NCI-H748 (cell line): ENCODE results near the gene CUL2.

Source experiments
- DNase-seq: peaks from one replicate; lab custom pipeline; 2025; ENCODE audit not compliant: unreplicated experiment; lab: John Stamatoyannopoulos, UW

Gene CUL2

DNA sequence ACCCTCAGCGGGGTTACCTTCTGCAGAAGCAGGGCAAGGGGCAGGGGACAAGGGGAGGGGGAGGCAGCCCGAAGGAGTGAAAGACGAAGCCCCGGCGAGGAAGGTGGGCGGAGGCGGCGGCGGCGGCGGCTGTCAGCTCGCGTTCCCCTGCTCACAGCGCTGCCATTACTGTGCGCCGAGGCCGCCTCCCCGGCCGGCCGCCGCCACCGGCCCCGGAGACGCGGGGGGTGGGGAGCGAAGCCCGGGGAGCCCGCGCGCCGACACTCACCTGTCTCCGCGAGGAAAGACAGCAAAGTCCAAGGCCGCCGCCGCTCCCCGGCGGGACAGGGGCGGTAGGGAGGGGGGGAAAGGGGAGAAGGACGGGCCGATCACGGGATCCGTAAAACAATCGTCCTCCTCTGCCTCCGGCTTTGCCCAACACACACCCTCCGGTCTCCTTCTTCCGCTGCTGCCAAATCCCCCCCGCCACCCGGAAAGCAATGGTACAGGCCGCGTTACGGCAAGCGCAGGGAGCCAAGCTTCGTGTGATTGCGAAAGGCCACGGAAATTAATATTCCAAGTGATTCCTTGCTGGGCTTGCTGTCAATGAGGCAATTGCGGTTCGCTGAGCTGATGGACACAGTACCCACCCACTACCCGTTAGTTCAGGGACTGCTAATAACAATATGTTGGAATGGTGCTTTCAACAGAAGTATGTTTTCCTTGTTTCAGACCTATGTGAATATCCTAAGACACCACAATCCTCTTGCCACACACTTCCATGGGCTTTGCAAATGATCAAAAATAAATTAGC, at the start of gene CUL2:
CUL2 (minus strand) TSS at position 180 of the 793 bp plus-strand sequence. CDS start 19,024 bp downstream, outside the sequence.
- peak; percentile 89 for DNase-seq

DNA sequence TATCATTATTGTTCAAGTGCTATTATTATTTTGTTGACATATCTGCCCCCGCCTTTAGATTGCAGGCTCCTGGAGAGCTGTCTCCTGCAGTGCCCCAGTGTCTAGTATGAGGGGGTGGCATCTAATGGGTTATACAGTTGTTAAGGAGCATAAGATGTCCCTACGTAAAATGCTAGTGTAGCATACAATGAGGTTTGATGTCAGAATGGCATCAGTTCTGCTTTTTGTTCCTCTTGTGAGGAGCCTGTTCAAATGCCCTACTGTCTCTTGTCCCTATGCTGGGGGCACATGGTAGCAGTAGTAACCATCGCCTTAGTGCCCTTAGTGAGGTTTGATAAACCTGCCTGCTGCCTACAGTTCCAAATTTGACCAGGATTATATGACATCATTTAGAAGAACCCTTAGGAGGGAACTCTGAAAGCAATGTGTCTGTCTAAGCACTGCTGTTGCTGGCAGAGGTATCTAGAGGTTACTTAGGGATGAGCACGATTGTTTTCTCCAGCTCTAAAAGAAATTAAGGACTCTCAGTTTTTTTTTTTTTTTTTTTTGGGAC, 46.2 kb upstream of the CUL2 start:
- no peak for DNase-seq

DNA sequence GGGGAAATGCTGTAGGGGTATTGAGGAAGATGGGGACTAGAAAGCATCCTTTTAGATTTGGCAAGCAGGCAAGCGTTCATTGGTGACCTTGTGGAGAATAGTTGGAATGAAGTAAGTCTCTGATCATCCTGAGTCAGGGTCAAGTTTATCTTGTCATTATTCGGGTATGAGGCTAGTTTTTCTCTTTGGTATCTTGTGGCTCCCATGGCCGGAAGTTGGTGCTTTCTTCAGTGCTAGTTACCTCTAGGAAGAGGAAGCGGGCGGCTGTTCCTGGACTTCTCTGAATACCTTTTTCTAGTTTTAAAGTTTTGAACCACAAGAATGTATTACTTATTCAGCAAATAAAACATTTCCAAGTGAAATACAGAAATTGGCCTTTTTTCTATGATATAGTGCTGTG, 45.7 kb upstream of the CUL2 start:
- no peak for DNase-seq

DNA sequence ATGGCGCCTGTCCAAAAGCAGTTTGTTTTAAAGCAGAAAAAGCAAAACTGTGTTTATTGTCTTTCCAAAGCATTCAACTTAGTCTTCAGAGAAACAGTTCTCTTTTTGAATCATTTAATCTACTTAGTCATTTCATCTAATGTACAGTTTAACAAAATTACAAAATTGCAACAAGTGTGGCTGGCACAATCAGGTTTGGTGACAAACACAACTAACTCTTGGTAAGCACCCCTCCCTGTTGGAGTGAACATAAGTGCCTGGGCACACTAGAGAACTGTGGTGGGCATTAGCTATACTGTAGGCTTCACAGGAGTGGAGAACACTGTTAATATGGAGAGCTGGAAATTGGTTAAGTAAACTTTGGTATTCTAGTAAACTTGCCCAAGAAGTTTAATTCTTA, 43.4 kb upstream of the CUL2 start:
- DNase-seq = no peak

DNA sequence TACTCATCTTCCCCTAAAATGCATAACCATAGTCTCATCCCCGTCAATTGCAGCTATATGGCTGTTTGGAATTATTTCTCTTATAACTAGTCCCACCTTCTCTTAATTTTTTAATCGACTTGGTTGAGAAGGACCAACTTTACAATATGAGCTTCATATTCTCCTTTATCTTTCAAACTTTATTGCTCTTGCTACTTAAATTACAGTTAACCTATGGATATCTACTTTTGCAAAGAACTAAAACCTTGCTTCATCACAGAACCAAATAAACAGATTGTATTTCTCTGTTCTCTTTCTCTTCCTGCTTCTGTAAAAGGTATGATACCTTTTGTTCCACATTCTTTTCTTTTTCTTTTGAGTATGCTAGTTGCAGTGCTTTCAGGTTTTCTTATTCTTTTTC, 42.6 kb upstream of the CUL2 start:
- no peak for DNase-seq

DNA sequence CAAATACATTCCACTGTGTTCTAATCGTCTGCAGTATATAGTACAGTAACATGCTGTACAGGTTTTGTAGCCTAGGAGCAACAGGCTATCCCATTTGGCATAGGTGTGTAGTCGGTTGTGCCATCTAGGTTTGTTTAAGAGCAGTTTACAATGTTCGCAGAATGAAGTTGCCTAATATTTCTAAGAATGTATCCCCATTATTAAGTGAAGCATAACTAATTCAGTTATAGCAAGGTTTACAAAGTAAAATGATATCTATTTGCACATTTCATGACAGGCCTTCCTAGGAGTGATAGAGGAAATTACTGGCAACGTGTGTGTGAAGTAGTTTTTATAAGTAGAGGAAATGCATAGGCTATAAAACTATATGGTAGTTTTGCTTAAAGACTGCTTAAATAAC, 40.5 kb upstream of the CUL2 start:
- DNase-seq = no peak

DNA sequence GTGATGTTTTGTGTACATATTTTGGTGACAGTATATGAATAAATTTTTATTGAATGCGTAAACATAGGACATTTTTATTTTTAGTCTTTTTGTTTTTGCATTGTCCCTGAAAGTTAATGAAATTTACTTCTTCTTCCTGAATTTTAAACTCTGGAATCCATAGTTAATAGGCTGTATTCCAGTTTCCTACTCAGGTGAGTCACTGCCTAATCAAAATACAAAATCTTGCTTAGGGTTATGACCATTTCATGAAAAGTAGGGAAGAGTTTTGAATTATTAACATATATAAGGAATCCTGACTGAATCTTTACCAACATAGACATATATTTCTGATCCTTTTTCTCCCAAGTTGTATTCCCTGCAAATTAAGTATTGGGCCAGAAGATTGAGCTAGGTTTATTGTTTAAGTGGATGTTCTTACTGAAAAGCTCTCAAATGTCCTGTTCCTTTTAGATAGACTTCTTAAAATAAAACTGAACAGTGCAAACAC, 39.1 kb upstream of the CUL2 start:
- DNase-seq = no peak

DNA sequence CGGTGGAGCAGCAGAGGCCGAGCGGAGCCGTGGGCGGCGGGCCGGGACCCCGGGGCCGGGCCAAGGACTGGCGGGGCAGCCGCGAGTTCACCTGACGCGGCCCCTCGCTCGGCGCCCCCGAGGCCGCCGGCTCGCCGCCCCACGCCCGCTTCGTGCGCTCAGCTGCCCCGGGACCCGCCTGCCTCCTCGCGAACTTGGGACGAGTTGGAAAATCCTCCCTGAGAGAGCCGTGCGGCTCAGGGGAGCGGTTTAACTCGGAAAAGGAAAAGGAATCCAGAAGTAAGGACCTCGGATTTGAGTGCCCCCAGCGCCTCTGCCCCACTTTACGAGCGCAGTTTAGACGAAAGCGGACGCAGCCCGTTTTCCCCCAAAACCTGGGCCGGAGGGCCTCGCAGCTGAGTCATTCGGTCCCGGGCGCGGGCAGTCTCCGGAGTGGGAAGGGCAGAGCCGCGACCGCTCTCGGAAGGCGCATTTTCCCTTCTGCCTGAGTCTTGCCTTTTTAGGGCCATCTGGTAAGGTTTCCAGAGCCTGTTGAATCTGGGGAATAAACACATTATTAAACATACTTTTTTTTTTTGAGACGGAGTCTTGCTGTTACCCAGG, 37.2 kb upstream of the CUL2 start:
- DNase-seq = peak; percentile 59

DNA sequence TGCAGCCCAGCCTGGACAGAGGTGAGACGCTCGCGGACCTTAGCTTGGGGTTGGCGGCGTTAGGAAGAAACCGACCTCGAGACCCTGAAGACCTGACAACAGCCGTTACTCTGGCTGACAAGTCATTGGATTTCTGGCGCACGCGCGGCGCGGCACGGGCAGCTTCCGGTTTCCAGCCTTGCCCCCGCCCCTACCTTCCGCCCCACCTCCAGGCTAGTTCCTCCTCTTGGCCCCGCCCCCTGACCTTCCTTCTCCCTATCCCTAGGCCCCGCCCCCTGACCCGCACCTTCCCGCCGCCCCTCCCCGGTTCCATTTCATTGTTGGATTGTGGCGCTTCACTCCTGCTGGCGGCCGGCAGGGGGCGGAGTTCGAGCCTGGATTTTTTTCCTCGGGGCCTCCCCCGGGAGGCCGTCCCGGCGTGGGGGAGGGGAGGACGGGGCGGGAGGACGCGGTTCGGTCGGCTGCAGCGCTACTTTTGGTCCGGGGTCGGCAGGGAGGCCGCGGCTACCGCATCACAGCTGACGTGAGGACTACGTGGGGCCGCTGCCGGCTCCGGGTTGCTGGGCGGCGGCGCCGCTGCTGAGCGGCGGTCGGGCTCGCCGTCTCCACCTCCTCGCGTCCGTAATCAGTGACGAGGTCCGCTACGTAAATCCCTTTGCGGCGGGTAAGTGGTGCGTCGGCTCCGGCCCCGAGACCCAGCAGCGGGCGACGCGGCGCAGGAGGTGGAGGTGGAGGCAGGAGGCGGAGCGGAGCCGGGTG, 36.6 kb upstream of the CUL2 start, which contains the start of gene CREM:
CREM (plus strand) TSS at position 317 of the 759 bp plus-strand sequence. CDS start 10,990 bp downstream, outside the sequence.
- DNase-seq = peak; percentile 93

DNA sequence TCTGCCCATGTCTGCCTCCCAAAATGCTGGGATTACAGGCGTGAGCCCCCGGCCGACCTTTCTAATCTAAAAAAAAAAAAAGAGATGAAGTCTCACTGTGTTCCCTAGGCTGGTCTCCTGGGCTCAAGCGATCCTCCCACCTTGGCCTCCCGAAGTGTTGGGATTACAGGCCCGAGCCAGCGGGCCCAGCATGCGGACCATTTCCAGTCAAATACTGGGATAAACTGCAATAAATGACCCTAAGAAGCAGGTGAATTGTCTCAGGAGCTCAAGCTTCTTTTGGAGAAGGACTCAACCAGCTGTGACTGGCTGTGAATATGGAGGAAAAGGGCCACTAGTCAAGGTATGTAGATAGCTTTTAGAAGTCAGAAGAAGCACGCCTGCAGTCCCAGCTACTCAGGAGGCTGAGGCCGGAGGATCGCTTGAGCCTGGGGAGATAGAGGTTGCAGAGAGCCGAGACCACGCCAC, 36.0 kb upstream of the CUL2 start:
- DNase-seq = no peak

DNA sequence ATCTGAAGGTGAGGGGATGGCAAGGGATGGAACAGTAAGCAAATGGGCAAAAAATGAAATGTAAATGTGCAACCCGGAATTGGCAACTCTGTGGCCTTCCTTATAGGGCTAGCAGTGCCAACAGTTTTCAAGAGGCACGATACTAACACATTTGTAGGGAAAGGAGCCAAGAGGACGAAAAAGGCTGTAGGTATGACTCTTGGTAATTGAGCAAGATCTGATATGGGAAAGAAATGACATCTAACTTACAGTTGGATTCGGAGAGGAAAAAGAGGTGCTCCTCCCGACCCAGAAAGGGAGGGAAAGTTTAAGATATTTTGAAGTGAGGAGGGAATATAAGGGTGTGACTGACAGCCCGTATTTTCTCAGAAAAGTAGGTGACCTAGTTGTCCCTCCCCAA, 34.4 kb upstream of the CUL2 start:
- no peak for DNase-seq

DNA sequence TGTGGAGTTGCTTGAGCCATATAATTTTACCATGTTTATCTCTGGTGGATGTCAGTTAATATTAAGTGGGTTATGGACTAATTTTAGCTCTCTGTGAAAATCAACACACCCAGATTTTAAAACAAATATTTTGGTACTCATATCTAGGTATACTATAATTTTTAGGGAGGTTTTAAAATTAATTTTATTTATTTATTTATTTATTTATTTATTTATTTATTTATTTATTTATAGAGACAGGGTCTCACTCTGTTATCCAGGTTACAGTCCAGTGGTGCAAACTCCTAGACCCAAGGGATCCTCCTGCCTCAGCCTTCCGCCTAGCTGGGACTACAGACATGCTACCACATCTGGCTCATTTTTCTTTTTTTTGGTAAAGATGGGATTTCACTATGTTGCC, 29.2 kb upstream of the CUL2 start:
- DNase-seq = no peak

DNA sequence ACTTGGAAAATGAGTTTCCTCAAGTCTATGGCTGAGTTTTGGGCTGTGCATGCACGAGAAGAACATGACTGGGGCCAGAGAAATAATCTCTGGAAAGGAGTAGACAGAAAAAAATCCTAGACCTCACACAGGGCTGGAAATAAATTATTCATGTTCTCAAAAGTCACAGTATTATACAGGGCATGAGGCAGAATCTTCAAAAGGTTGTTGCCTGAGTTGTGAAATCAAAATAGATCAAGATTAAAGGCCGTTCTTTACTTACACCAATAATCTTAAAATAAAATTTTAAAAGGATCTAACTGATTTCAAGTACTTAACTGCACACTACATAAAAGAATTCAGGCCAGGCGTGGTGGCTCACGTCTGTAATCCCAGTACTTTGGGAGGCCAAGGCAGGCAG, 22.4 kb upstream of the CUL2 start:
- no peak for DNase-seq

DNA sequence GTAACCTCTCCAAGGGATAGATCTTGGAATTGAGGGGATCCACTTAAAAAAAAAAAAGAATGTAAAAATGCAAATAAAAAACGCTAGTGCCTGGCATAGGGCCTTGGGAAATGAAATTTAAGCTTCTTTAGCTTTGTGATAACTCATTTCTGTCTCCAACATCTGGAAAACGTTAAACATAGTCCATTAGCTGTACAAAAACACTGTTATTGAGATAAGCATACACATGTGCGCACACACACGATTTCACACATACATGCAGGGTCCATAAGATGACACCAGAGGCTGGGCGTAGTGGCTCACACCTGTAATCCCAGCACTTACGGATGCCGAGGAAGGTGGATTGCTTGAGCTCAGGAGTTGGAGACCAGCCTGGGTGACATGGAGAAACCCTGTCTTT, 13.7 kb upstream of the CUL2 start:
- no peak for DNase-seq

DNA sequence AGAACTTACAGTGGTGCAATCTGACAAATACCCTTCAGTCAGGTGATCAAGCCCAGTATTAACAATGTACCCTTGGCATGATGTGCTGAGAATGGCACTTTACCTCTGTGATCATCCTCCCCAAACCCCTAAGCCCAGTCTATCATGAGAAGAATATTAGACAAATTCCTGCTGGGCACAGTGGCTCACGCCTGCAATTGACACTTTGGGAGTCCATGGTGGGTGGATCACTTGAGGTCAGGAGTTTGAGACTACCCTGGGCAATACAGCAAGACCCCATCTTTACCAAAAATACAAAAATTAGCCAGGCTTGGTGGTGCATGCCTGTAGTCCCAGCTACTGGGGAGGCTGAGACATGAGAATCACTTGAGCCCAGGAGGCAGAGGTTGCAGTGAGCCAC, 7.4 kb upstream of the CUL2 start:
- no peak for DNase-seq

DNA sequence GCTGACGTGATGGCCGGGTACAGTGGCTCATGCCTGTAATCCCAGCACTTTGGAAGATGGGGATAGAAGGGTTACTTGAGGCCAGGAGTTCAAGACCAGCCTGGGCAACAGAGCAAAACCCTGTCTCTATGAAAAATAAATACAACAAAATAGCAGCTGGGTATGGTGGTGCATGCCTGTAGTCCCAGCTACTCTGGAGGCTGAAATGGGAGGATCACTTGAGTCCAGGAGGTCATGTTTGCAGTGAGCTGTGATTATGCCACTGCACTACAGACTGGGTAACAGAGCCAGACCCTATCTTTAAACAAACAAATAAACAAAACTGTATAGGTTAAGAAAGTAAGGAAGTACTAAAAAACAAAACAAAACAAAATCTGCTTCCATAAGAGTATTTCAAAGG, 6.2 kb upstream of the CUL2 start:
- no peak for DNase-seq

DNA sequence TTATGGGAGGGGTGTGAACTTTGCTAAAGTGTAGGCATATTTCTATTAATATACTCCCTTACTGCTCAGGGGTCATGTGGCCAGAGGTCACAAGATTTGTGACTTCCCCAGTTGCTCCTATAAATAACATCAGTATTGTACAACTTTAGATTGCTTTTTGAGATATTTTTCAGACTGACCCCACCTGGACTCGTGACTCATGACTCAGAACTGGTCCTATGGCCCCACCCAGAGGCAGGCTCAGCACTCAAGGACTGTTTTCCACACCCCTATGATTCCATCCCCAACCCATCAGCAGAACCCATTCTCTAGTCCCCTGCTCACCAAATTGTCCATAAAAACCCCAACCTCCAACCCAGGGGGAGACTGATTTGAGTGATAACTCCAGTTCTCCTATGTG, 2.7 kb upstream of the CUL2 start:
- no peak for DNase-seq

DNA sequence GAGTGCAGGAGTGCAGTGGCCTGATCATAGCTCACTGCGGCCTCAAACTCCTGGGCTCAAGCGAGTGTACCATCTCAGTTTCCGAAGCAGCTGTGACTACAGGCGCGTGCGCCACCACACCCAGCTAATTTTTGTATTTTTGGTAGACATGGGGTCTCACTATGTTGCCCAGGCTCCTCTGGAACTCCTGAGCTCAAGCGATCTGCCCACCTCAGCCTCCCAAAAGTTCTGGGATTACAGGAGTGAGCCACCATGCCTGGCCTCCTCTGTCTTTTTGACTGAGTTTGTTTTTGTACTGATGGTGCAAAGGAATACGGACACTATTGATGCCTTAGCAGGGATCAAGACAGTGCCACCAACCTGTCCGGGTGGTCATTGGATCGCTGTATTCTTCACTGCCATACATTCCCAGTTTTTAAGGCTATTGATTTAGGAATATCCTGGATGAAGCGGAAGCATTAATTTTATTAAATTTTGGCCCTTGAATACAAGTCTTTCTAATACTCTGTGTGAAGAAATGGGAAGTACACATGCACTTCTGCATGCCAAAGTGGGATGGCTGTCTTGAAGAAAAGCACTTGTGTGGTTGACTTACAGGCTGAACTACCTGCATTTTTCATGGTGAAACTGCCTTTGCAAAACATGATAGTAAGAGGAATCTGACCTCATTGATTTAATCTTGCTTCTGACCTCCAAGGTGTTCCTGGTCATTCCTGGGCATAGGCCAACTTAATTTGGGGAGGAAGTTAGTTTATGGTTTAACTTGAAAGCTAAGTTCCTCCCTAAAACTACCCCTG, 2.1 kb upstream of the CUL2 start:
- DNase-seq = no peak

DNA sequence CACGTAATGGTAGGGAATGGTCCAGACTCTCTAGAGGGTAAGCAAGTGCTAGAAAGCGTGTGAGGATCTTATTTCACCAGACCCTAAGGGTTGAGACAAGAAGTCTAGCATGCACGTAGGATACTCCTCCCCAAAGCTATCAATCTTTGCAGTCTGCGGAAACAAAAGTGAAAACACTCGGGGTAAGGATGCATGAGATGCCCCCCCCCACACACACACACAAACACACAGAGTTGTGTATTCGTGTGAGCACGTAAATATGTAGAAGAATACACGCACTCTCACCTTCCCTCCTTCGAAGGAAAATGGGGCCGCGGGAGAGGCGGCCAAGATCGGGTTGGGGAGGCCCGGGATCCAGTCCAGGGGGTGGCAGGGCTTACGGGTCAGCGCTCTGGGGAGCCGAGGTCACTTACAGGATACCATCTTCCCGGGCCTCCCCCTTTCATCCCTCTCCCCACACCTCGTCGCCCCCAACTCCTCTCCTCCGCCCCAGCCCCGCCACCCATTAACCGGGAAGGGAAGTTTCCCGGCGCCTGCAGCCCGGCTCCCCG, 455 bp downstream of the CUL2 start:
- DNase-seq = peak; percentile 8

DNA sequence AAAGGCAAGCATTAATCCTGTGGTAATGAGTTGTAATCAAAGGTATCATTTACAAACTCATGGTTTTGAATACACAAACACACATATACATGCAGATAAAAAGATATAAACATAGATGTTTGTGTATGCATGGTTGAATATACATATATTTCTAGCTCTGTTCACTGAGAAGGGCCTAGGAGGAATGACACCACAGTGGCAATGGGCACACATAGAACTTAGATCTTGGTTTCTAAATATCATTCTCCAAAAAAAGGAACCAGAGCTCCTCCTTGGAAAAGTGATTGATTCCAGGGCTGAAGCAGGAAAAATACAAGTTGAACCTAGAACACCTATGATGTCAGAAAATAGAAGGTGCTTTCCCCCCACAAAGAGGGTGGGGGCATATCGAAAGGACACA, 6.9 kb downstream of the CUL2 start:
- DNase-seq = no peak
